ENCODE measurements around the gene CASP2.

Gene CASP2

DNA sequence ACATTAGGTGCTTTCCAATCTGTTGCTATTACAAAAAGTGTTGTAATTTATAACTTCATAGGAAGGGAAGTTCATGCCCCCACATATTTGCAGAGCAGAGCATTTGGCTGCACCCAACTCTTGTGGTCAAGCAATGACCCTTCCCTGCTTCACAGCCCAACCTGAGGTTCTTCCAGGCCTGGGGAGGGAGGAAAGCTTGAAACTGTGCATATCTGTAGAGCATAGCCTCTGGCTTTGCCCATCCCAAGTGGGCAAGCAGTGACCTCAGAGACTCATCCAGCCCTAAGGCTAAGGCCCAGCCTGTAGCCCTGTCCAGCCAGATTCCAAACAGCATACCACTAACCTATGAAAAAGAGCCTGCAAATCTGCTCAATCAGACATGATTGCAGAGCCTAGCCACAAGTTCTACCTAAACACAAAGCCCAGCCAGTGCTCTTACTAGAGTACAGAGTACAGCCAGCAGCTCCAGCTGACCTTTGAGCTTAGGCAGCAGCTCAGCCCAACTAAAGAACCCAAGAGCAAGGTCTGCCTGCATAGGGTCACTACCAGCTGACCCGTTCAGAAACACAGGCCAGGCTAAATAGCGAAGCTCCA lies 39.3 kb upstream of the CASP2 start:
- no peak overlapping the region for H3K9ac ChIP-seq (ENCODE audit: low read depth, low read length, poor library complexity, severe bottlenecking)
- no peaks in the 10 kb centered on the region for H4K20me1 ChIP-seq (ENCODE audit: insufficient read depth, low read length, poor library complexity, severe bottlenecking)

DNA sequence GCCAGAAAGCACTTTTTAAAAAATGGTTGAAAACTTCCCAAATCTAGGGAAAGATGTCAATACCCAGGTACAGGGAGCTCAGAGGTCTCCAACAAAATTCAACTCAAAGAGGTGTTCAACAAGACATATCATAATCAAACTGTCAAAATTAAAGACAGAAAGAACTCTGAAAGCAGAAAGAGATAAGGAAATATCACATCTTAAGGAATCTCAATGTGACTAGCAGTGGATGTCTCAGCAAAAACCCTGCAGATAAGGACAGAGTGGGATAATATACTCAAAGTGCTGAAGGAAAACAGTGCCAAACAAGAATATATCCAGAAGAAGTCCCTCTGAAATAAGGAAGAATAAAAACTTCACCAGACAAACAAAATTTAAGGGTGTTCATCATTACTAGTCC lies 38.0 kb upstream of the CASP2 start:
- Histone ChIP-seq H3K79me2 (ENCODE audit: insufficient read depth, low read length) (no peaks in the 10 kb centered on the region), H3F3A (ENCODE audit: low read depth) (no peaks in the 10 kb centered on the region), H3K36me3 (ENCODE audit: insufficient read depth, low read length) (no peaks in the 10 kb centered on the region), H3K4me3 (ENCODE audit: low read length, poor library complexity, severe bottlenecking) (no peak overlapping the region), H3K9me2 (replicated peaks; ENCODE audit: low read depth, low read length) (no peaks in the 10 kb centered on the region), H4K20me1 (ENCODE audit: insufficient read depth, low read length, poor library complexity, severe bottlenecking) (no peaks in the 10 kb centered on the region), H3K9ac (ENCODE audit: low read depth, low read length, poor library complexity, severe bottlenecking) (no peak overlapping the region), H3K27me3 (ENCODE audit: insufficient read depth, low read length, poor library complexity, severe bottlenecking) (no peaks in the 10 kb centered on the region), H3K4me1 (ENCODE audit: insufficient read depth, low read length, poor library complexity, severe bottlenecking) (peaks cover 36% of the 10 kb centered on the region), H3K9me3 (ENCODE audit: insufficient read depth, low read depth, low read length) (no peaks in the 10 kb centered on the region), H3K4me2 (ENCODE audit: low read depth, low read length, poor library complexity, severe bottlenecking) (peak overlapping the region; percentile 22), H2AFZ (ENCODE audit: low read length) (no peak overlapping the region)
- TF ChIP-seq, protein P1, sequence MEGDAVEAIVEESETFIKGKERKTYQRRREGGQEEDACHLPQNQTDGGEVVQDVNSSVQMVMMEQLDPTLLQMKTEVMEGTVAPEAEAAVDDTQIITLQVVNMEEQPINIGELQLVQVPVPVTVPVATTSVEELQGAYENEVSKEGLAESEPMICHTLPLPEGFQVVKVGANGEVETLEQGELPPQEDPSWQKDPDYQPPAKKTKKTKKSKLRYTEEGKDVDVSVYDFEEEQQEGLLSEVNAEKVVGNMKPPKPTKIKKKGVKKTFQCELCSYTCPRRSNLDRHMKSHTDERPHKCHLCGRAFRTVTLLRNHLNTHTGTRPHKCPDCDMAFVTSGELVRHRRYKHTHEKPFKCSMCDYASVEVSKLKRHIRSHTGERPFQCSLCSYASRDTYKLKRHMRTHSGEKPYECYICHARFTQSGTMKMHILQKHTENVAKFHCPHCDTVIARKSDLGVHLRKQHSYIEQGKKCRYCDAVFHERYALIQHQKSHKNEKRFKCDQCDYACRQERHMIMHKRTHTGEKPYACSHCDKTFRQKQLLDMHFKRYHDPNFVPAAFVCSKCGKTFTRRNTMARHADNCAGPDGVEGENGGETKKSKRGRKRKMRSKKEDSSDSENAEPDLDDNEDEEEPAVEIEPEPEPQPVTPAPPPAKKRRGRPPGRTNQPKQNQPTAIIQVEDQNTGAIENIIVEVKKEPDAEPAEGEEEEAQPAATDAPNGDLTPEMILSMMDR (conservative IDR thresholded peaks at IDR 0.05; ENCODE audit: low read length) = no peak
- TF ChIP-seq EZH2phosphoT487 (IDR thresholded peaks at IDR 0.05; ENCODE audit: borderline replicate concordance) = no peak

More for the DNA sequence above, 39.3 kb upstream of the CASP2 start:
- Histone ChIP-seq H2AFZ (ENCODE audit: low read length) (no peak overlapping the region), H3F3A (ENCODE audit: low read depth) (no peaks in the 10 kb centered on the region), H3K36me3 (ENCODE audit: insufficient read depth, low read length) (no peaks in the 10 kb centered on the region), H3K79me2 (ENCODE audit: insufficient read depth, low read length) (no peaks in the 10 kb centered on the region), H3K9me3 (ENCODE audit: insufficient read depth, low read depth, low read length) (no peaks in the 10 kb centered on the region), H3K4me1 (ENCODE audit: insufficient read depth, low read length, poor library complexity, severe bottlenecking) (peaks cover 50% of the 10 kb centered on the region), H3K27me3 (ENCODE audit: insufficient read depth, low read length, poor library complexity, severe bottlenecking) (no peaks in the 10 kb centered on the region), H3K4me2 (ENCODE audit: low read depth, low read length, poor library complexity, severe bottlenecking) (no peak overlapping the region), H3K9me2 (replicated peaks; ENCODE audit: low read depth, low read length) (no peaks in the 10 kb centered on the region), H3K4me3 (ENCODE audit: low read length, poor library complexity, severe bottlenecking) (no peak overlapping the region)
- TF ChIP-seq, protein P1 (conservative IDR thresholded peaks at IDR 0.05; ENCODE audit: low read length) = no peak
- no peak for TF ChIP-seq EZH2phosphoT487 (IDR thresholded peaks at IDR 0.05; ENCODE audit: borderline replicate concordance)

DNA sequence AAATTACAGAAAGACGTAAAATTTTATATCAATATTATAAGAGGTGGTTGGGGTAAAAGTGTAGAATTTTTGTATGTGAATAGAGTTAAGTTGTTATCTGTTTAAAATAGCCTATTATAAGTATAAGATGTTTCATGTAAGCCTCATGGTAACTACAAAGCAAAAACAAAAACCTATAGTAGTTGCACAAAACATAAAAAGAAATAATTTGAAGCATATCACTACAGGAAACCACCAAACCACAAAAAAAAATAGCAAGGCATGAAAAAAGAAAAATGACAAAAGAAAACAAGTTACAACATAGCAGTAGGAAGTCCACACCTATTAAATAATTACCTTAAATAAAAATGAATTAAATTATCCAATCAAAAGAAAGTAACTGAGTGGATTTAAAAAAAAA lies 37.3 kb upstream of the CASP2 start:
- Histone ChIP-seq H3K4me1 (ENCODE audit: insufficient read depth, low read length, poor library complexity, severe bottlenecking) (peaks cover 34% of the 10 kb centered on the region), H4K20me1 (ENCODE audit: insufficient read depth, low read length, poor library complexity, severe bottlenecking) (no peaks in the 10 kb centered on the region), H3K9me3 (ENCODE audit: insufficient read depth, low read depth, low read length) (no peaks in the 10 kb centered on the region), H3K4me2 (ENCODE audit: low read depth, low read length, poor library complexity, severe bottlenecking) (peak overlapping the region; percentile 22), H3K79me2 (ENCODE audit: insufficient read depth, low read length) (no peaks in the 10 kb centered on the region), H3F3A (ENCODE audit: low read depth) (no peaks in the 10 kb centered on the region), H3K36me3 (ENCODE audit: insufficient read depth, low read length) (no peaks in the 10 kb centered on the region), H3K27me3 (ENCODE audit: insufficient read depth, low read length, poor library complexity, severe bottlenecking) (no peaks in the 10 kb centered on the region), H3K9me2 (replicated peaks; ENCODE audit: low read depth, low read length) (no peaks in the 10 kb centered on the region), H2AFZ (ENCODE audit: low read length) (no peak overlapping the region), H3K4me3 (ENCODE audit: low read length, poor library complexity, severe bottlenecking) (no peak overlapping the region), H3K9ac (ENCODE audit: low read depth, low read length, poor library complexity, severe bottlenecking) (no peak overlapping the region)
- TF ChIP-seq EZH2phosphoT487 (IDR thresholded peaks at IDR 0.05; ENCODE audit: borderline replicate concordance) = no peak

DNA sequence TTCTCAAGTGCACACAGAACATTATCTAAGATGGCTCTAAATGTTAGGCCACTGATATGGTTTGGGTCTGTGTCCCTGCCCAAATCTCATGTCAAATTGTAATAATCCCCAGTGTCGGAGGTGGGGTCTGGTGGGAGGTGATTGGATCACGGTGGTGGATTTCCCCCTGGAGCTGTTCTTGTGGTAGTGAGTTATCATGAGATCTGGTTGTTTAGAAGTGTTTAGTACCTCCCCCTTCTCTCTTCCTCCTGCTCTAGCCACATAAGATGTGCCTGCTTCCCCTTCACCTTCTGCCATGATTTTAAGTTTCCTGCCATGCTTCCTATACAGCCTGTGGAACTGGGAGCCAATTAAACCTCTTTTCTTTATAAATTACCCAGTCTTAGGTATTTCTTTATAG lies 36.1 kb upstream of the CASP2 start:
- Histone ChIP-seq H3K36me3 (ENCODE audit: insufficient read depth, low read length) (no peaks in the 10 kb centered on the region), H3K4me1 (ENCODE audit: insufficient read depth, low read length, poor library complexity, severe bottlenecking) (peaks cover 32% of the 10 kb centered on the region), H3K79me2 (ENCODE audit: insufficient read depth, low read length) (no peaks in the 10 kb centered on the region), H3F3A (ENCODE audit: low read depth) (no peaks in the 10 kb centered on the region; the same call in 1 of the 2 replicates), H3K27me3 (ENCODE audit: insufficient read depth, low read length, poor library complexity, severe bottlenecking) (no peaks in the 10 kb centered on the region), H3K9me2 (replicated peaks; ENCODE audit: low read depth, low read length) (no peaks in the 10 kb centered on the region), H3K4me3 (ENCODE audit: low read length, poor library complexity, severe bottlenecking) (no peak overlapping the region), H4K20me1 (ENCODE audit: insufficient read depth, low read length, poor library complexity, severe bottlenecking) (no peaks in the 10 kb centered on the region), H2AFZ (ENCODE audit: low read length) (no peak overlapping the region), H3K9ac (ENCODE audit: low read depth, low read length, poor library complexity, severe bottlenecking) (no peak overlapping the region), H3K9me3 (ENCODE audit: insufficient read depth, low read depth, low read length) (no peaks in the 10 kb centered on the region), H3K4me2 (ENCODE audit: low read depth, low read length, poor library complexity, severe bottlenecking) (peak overlapping the region; percentile 6)
- no peak for TF ChIP-seq EZH2phosphoT487 (IDR thresholded peaks at IDR 0.05; ENCODE audit: borderline replicate concordance)
- TF ChIP-seq, protein P1 (conservative IDR thresholded peaks at IDR 0.05; ENCODE audit: low read length) = no peak
